HG02623 (cell line): Measurements from ENCODE around the gene APOBEC3C.
A peak's percentile ranks its signal among the peaks of the same experiment; 100 is the strongest.
"Not testable (repeated sequence)": the region's sequence is repeated elsewhere in the genome, so short reads cannot be mapped to it uniquely, and the experiment has no call there.

Experiments used
- ATAC-seq: cut with Tn5 transposase; IDR thresholded peaks from one replicate; pipeline ENCODE4 v1.9.1; 2021; ENCODE audit warnings: moderate library complexity; ENCODE audit not compliant: unreplicated experiment

APOBEC3C gene

DNA sequence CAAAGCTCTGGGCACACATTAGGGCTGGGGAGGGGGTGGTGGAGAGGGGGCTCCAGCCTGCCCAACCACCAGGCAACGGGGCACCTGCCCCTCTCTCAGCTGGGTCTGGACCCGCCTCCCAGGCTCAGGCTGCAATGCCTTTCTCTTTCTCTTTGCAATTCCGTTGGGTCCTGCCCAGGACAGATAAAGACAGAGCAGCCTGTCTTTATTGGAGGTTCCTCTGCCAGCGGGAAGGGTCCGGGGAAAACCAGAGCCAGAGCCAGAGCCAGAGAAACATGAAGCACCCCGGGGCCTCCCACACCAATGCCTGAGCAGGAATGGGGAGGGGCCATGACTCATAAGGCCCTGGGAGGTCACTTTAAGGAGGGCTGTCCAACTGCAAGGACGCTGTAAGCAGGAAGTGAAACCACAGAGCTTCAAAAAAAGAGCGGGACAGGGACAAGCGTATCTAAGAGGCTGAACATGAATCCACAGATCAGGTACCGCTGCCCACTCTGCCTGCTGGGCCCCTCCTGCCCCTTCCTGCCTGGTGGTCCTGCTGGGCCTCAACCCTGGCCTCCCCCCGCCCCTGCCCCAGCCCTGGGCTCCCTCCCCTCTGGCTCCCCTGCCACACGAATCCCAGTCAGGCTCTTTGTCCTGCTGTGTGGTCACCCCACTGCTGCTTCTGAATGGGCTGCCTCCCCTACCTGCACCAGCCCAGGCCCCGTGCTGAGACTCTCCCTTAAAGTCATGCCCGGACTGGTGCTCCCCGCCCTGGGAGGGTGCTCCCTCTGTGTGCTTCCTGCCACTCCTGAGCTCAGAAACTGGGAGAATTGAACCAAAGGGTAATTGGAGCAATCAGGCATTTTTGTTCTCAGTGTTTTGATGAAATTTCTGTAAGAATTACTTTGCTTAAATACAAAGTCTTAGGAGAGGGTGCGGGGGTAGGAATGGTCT, 31.8 kb upstream of the APOBEC3C start, which contains the start of gene APOBEC3B:
Gene APOBEC3B (plus strand): TSS at position 356 of the 936 bp plus-strand sequence. CDS start 107 bp downstream, at position 463.
- no peak for ATAC-seq

DNA sequence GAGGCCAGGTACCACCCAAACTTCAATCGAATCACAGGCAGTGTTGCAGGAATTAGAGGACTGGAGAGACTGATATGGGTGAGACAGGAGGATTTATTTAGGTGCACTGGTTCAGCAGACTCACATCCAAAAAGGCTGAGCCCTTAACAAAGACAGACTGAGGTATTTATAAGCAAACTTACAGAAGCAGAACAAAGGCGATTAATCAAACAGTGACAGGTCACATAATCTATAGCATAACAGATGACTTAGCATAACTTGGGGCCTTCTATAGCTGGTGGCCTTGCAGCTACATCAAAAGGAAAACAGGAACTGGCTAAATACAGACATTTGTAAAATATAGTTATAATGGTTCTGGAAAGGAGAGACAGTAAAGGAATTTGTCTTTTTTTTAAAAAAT, 29.8 kb upstream of the APOBEC3C start:
- ATAC-seq: no peak

DNA sequence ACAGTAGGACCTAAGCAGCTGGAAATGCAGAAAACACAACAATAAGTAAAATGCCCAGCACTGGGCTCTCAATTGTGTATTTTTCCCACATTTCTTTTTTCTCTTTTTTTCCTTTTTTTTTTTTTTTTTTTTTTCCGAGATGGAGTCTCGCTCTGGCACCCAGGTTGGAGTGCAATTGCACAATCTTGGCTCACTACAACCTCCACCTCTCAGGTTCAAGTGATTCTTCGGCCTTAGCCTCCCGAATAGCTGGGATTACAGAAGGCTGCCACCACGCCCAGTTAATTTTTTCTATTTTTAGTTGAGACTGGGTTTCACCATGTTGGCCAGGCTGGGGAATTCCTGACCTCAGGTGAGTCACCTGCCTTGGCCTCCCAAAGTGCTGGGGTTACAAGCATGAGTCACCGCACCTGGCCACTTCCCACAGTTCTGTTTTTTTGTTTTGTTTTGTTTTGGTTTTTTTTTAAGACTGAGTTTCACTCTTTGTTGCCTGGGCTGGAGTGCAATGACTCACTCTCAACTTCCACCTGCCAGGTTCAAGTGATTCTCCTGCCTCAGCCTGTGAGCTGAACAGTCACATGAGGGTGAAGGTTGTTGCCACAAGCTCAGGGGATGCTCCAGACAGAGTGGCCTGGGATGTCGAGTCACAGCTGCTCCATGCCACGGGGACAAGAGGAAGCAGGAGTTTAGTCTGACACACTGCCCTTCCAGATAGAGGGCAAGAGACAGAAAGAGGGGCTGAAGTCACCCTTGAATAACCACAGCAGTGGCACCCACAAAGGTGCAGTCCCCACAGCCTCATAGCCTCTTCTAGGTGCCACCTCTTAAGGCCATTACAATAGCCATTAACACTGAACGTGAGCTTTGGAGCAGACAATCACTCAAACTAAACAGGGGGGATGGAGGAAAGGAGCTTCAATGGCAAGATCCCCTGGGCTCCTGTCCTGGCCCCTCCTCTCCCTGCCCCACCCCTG, 29.0 kb upstream of the APOBEC3C start:
- peak; percentile 42 for ATAC-seq

DNA sequence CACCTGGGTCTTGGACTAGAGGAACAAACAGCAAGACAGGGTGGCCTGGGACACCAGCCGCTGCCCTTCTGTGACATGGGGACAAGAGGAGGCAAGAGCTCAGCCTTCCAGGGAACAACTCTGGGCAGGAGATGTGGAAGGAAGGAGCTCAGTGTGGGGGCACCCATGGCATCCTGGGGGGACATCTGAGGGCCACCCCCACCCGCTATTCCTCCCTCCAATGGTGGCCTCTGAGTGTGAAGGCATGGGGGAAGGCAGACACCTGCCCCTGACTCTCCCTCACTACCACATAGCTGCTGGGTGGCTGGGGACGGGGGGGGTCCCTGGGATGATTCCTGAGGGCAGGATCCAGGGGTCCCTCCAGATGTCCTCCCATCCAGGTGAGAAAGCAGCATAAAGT, 27.4 kb upstream of the APOBEC3C start:
- no peak for ATAC-seq

DNA sequence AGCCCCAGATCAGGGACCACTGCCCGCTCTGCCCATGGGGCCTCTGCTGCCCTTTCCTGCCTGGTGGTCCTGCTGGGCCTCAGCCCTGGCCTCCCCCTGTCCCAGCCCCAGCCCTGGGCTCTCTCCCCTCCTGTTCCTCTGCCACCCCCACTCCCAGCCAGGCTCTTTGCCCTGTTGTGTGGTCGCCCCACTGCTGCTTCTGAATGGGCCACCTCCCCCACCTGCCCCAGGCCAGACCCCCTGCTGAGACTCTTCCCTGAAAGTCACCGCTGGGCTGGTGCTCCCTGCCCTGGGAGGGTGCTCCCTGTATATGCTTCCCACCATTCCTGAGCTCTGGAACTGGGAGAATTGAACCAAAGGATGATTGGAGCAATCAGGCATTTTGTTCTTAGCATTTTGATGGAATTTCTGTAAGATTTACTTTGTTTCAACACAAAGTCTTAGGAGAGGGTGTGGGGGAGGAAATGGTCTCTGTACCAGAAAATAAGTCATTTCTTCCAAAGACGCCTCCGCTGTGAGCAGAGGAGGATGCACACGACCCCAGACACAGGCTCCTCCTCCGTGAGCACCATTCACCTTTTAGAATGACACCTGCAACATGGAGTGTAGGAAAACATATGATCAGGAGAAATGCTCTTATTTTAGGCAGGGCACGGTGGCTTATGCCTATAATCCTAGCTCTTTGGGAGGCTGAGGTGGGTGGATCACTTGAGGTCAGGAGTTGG, 26.7 kb upstream of the APOBEC3C start:
- ATAC-seq: no peak

DNA sequence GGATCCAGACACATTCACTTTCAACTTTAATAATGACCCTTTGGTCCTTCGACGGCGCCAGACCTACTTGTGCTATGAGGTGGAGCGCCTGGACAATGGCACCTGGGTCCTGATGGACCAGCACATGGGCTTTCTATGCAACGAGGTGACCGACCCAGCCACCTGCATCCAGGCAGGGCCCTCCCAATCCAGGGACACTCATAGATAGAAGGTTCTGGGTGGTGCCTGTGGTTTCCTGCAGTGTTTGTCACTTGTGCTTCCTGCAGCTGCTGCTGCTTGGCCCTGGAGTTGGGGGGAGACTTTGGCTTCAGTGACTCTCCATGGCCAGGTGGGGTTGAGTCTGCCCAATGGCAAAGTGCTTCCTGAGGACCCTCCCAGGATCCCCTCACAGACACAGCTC, 24.6 kb upstream of the APOBEC3C start:
- no peak for ATAC-seq

DNA sequence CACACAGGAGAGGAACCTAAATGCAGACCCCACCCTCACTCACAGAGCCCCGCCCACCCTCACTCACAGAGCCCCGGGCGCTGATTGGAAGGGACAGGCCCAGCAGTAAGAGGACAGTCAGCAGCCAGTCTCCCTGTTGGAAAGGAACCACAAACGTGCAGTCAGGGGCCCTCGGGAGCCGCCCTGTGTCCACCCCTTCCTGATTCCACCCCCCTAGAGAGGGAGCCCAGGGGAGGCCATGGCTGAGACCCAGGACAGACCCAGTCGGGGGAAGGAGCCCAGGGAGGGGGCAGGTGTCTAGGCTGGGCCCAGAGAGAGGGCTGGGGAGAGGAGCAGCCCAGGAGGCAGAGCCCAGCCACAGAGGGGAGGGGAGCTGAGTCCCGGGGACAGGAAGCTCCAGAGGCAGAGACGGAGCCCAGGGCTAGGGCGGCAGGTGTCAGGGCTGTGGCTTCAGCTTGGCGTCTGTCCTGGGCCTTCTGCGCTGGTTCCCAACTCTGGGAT, 21.1 kb upstream of the APOBEC3C start:
- ATAC-seq: not testable (repeated sequence)

DNA sequence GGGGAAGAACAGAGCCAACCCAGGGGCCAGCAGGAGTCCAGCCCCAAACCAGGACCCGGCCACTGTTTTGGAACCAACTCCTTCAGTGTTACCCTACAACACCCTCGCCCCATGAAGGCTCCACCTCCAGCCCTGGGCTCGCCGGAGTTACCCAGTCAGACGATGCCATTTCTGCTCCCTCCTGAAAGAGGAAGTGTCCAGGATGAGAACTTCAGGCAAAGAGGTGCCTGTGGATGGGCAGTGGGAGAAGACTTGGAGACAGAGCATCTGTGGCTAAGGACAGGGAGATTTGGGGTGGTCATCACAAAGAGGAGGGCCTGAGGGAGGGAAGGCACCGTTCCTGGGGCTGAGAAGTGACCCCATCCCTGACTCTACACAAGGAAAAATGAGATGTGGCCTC, 18.0 kb upstream of the APOBEC3C start:
- ATAC-seq: no peak

DNA sequence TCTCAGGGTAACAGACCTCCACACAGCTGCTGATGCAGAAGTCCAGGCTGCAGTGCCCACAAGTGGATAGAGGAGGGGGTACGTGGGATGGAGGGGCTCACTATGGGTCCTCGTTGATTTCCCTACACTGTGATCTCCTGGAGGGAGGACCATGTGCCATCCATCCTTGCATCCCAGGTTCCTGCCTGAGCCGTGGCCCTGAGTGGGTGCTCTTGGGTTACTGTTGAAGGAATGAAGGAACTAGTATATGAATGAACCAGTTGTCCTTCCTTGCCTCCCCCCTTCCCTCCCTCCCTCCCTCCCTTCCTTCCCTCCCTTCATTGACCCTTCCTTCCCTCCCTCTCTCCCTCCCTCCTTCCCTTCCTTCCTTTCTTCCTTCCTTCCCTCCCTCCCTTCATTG, 16.5 kb upstream of the APOBEC3C start:
- no peak for ATAC-seq

DNA sequence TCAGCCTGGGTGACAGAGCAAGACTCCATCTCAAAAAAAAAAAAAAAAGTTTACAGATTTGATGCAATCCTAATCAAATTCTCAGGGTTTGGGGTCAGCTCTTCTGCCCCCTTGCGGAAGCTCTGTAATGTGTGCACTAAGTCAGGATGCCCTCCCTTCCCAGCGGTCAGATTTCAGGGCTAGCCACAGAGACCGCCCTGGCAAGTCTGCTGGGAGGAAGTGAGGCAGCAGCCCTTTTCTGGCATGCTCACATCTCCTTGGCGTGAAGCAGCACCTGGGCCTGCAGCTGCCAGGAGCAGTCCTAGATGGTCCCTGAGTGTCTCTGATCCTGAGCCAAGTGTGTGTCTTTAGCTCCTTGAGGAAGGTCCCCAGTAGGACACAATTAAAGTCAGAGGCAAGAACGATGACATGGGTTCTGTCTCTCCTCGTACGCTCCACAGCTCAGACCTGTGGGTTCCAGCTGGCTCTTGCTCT, 10.9 kb upstream of the APOBEC3C start:
- ATAC-seq: no peak

DNA sequence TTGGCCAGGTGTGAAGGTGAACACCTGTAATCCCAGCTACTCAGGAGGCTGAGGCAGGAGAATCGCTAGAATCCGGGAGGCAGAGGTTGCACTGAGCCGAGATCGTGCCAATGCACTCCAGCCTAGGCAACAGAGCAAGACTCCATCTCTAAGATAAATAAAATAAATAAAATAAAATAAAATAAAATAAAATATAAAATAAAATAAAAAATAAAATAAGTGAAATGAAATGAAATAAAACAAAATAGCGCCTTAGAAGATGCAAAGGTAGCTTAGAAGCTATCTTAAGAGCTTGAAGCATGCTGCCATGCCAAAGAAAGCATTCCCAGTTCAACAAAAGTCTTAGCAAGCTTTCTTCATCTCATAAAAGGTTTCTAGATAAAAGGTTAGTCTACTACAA, 6.9 kb upstream of the APOBEC3C start:
- no peak for ATAC-seq

DNA sequence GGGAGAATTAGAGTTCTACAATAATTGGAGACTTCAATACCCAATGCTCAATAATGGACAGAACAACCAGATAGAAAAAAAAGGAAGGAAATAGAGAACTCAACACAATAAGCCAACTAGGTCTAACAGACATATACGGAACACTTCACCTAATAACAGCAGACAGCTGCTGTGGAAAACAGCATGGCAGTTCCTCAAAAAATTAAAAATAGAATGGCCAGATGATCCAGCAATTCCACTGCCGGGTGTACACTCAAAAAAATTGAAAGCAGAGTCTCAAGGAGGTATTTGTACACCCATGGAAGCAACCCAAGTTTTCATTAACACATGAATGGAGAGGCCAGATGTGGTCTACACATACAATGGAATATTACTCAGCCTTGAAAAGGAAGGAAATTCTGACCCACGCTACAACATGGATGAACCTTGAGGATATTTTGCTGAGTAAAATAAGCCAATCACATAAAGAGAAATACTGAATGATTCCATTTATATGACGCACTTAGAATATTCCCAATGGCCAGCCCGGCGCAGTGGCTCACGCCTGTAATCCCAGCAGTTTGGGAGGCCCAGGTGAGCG, 5.7 kb upstream of the APOBEC3C start:
- ATAC-seq: not testable (repeated sequence)

DNA sequence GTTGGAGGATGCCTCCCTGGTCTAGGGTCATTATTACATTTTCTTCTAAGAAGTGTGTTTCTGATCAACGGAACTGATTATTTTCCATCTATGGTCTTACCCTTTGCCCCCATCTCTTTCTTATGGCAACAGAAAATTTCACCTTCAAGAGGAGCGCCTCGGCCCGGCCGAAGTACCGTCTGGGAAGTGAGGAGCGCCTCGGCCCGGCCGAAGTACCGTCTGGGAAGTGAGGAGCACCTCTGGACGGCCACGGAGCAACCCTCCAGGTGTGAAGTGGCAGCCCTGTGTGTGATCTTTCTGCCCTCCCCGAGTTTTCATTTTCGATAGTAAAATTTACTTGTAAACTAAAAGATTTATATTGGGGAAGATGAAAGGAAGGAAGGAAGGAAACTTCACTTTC, 3.1 kb upstream of the APOBEC3C start:
- ATAC-seq: no peak

DNA sequence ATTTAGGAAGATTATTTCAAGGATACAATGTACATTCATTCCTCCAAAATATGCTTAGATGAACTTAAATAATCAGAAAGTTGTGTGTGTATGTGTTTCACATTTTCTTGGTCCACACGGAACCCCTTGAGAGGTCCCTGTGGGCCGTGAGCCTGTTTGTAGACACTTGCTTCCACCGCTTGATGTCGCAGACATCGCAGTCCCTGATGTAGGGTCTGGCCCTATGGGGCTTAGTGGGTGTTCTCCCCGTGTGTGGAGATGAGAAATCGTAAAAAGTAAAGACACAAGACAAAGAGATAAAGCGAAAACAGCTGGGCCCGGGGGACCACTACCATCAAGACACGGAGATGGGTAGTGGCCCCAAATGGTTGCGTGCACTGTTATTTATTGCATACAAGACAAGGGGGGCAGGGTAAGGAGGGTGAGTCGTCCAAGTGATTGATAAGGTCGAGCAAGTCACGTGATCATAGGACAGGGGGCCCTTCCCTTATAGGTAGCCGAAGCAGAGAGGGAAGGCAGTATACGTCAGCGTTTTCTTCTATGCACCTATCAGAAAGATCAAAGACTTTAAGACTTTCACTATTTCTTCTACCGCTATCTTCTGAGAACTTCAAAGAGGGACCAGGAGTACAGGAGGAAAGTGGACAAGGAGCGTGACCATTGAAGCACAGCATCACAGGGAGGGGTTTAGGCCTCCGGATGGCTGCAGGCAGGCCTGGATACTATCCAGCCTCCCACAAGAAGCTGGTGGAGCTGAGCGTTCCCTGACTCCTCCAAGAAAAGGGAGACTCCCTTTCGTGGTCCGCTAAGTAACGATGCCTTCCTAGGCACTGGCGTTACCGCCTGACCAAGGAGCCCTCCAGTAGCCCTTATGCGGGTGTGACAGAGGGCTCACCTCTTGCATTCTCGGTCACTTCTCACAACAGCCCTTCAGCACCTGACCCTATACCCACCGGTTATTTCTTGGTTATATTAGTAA, 1.2 kb upstream of the APOBEC3C start:
- ATAC-seq: no peak

DNA sequence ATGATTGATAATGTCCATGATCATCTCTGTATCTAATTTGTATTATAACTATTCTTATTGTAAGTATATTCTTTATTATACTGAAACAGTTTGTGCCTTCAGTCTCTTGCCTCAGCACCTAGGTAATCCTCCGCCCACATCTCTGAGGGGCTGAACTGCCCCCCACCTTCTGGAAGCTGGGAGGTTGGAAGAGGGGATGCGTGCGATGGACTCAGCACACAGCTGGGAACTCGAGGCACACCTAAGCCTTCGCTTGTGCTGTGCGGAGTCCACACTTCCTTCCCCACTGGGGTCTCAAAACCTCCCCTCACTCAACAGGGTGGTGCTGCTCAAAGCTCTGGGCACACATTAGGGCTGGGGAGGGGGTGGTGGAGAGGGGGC, 506 bp upstream of the APOBEC3C start:
- ATAC-seq: not testable (repeated sequence)

DNA sequence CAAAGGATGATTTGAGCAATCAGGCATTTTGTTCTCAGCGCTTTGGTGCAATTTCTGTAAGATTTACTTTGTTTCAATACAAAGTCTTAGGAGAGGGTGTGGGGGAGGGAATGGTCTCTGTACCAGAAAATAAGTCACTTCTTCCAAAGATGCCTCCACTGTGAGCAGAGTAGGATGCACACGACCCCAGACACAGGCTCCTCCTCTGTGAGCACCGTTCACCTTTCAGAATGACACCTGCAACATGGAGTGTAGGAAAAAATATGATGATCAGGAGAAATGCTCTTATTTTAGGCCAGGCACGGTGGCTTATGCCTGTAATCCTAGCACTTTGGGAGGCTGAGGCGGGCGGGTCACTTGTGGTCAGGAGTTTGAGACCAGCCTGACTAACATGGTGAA, 665 bp downstream of the APOBEC3C start:
- not testable (repeated sequence) for ATAC-seq

DNA sequence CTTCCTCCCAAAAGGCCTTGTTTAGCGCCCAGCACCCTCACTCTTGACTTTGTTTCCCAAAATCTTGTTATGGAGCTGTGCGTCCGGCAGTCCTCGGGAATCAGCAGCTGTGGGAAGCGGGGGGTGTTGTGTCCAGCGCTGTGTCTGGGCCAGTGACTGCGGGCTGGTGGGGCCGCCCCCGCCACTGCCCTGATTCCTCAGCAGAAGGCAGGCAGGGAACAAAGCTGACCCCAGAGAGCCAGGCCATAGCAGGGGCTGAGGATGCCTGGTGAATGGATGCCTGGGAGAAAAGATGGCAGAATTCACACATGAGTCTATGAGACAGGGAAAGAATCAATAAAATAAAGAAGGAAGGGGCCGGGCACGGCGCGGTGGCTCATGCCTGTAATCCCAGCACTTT, 2.5 kb downstream of the APOBEC3C start:
- ATAC-seq: no peak

DNA sequence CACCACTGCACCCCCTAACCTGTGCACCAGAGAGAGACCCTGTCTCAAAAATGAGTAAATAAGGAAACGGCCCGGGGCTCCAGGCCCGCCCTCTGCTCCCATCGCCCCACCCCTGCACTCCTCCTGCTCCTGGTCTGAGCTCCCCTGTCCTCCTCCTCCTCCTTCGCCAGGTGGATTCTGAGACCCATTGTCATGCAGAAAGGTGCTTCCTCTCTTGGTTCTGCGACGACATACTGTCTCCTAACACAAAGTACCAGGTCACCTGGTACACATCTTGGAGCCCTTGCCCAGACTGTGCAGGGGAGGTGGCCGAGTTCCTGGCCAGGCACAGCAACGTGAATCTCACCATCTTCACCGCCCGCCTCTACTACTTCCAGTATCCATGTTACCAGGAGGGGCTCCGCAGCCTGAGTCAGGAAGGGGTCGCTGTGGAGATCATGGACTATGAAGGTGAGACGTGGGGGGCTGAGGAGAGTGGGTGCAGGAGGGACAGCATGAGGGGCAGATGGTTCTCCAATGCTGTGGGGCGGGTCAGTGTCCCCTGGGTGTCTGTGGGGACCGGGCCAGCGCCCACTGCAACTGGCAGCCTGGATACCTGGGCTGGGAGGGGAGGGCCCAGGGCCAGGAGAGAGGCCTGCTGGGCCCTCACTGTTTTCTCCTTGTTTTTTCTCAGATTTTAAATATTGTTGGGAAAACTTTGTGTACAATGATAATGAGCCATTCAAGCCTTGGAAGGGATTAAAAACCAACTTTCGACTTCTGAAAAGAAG, 3.7 kb downstream of the APOBEC3C start:
- no peak for ATAC-seq
